ENCODE results near the gene BAD.

BAD gene

DNA sequence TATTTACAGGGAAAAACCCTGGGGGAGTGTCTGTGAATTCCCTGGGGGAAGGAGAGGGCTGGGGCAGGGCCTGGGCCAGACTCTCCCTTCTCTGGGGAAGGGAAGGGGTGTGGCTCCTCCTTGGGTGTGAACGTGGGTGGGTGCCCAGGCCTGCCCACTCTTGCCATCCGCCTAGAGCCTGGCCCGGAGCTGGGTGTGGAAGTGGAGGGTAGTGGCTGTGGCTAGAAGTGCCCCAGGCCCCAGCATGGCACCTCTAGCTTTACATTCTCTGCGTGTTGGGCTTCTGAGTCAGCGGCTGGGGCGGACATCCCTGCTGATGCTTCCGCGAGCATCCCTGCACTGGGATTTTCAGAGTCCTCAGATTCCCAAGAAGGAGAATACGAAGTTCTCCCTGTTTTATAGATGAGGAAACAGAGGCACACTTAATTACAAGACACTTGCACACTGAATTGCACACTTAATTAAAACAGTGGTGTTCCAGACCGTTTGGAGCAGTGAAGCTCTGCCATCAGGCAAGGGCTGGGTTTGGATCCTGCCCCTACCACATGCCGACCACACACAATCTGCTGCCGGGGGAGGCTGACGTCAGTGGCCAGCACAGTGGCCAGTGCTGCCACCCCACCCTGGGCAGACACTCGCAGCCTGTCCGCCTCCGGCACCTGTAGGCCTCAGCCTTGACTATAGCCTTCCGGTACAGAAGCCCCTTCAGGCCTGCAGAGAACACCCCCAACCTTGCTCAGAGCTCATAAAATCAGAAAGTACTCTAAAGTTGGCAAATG, 7.6 kb downstream of the BAD start:
- no peak for TF ChIP-seq EZH2phosphoT487 (IDR thresholded peaks at IDR 0.05; ENCODE audit: low read length)
- TF ChIP-seq EZH2 (optimal IDR thresholded peaks at IDR 0.05; ENCODE audit: low read depth, low read length): no peak
- TF ChIP-seq CTCF (IDR thresholded peaks at IDR 0.05; ENCODE audit: low read length): no peak
- H3K4me3 ChIP-seq (ENCODE audit: low read length): no peak overlapping the region
- peak; percentile 0 for DNase-seq
- no peaks in the 10 kb centered on the region for H3K9me3 ChIP-seq (replicated peaks; ENCODE audit: insufficient read depth, low read length)
- H4K20me1 ChIP-seq (ENCODE audit: insufficient read depth, low read length): no peaks in the 10 kb centered on the region
- no peaks in the 10 kb centered on the region for H3K9me2 ChIP-seq (replicated peaks; ENCODE audit: insufficient read depth, low read length)
- peaks cover 3% of the 10 kb centered on the region; the same call in 1 of the 2 replicates for H3K36me3 ChIP-seq (replicated peaks; ENCODE audit: insufficient read depth, low read length)
- H3K4me2 ChIP-seq (ENCODE audit: low read depth, low read length): no peak overlapping the region
- H3K27ac ChIP-seq (ENCODE audit: low read length): no peak overlapping the region
- no peaks in the 10 kb centered on the region for H3K27me3 ChIP-seq (replicated peaks; ENCODE audit: insufficient read depth, low read length)
- 0 out of 2 replicates have a peak, but pooled peaks cover 1% of the 10 kb centered on the region for H3K4me1 ChIP-seq (ENCODE audit: low read length)
- peaks cover 17% of the 10 kb centered on the region for H3K79me2 ChIP-seq (ENCODE audit: low read length)
- no peak overlapping the region for H3K9ac ChIP-seq (ENCODE audit: low read length)
- peaks cover 7% of the 10 kb centered on the region for H3F3A ChIP-seq (ENCODE audit: insufficient read depth, low read length)
- no peak overlapping the region for H2AFZ ChIP-seq (ENCODE audit: low read length)

GRCh38 chr11:64275841-64276240, 8.6 kb downstream of the BAD start:
- Histone ChIP-seq H3K27ac (ENCODE audit: low read length) (no peak overlapping the region), H3F3A (ENCODE audit: insufficient read depth, low read length) (peaks cover 13% of the 10 kb centered on the region), H2AFZ (ENCODE audit: low read length) (no peak overlapping the region), H3K27me3 (replicated peaks; ENCODE audit: insufficient read depth, low read length) (no peaks in the 10 kb centered on the region), H3K4me2 (ENCODE audit: low read depth, low read length) (no peak overlapping the region), H3K79me2 (ENCODE audit: low read length) (peaks cover 21% of the 10 kb centered on the region), H3K9me2 (replicated peaks; ENCODE audit: insufficient read depth, low read length) (no peaks in the 10 kb centered on the region), H3K4me3 (ENCODE audit: low read length) (no peak overlapping the region), H3K4me1 (ENCODE audit: low read length) (0 out of 2 replicates have a peak, but pooled peaks cover 5% of the 10 kb centered on the region), H3K9ac (ENCODE audit: low read length) (no peak overlapping the region), H4K20me1 (ENCODE audit: insufficient read depth, low read length) (no peaks in the 10 kb centered on the region), H3K36me3 (replicated peaks; ENCODE audit: insufficient read depth, low read length) (peaks cover 3% of the 10 kb centered on the region; the same call in 1 of the 2 replicates), H3K9me3 (replicated peaks; ENCODE audit: insufficient read depth, low read length) (no peaks in the 10 kb centered on the region)
- DNase-seq: no peak
- TF ChIP-seq CTCF (IDR thresholded peaks at IDR 0.05; ENCODE audit: low read length): no peak
- no peak for TF ChIP-seq EZH2 (optimal IDR thresholded peaks at IDR 0.05; ENCODE audit: low read depth, low read length)
- no peak for TF ChIP-seq EZH2phosphoT487 (IDR thresholded peaks at IDR 0.05; ENCODE audit: low read length)

DNA sequence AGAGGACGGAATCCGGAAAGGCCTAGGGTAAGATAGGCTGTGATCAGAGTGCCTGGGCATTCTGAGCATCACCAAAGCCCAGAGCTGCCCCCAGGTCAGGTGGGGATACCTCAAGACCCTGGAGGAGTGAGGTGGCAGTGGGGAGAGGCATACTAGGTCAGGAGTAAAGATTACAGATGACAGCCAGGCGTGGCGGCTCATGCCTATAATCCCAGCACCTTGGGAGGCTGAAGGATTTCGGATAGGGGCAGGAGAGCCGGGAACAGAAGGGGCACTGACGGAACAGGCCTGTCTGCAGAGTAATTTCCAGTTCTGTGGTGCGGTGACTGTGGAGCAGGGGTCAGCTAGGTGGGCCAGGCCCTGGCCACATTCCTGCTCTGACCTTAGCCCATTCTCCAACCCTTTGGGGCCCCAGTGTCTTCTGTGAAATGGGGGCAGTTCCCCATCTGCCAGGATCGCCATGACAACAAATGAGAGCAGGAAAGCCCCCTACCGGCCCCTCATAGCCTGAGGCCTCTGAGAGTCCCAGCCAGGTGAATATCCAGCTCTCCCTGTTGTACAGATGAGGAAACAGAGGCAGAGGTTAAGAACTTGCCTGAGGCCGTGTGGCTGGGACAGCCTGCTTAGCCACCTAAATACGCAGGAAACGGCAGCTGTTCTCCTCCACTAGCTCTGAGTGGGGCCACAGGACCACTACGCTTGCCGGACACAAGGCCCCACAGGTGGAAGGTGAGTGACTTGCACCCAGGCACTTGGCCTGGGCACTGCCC, 9.2 kb downstream of the BAD start:
- H3K4me2 ChIP-seq (ENCODE audit: low read depth, low read length): no peak overlapping the region
- no peaks in the 10 kb centered on the region for H3K9me3 ChIP-seq (replicated peaks; ENCODE audit: insufficient read depth, low read length)
- H3K4me1 ChIP-seq (ENCODE audit: low read length): 0 out of 2 replicates have a peak, but pooled peaks cover 5% of the 10 kb centered on the region
- H4K20me1 ChIP-seq (ENCODE audit: insufficient read depth, low read length): no peaks in the 10 kb centered on the region
- no peak overlapping the region for H3K27ac ChIP-seq (ENCODE audit: low read length)
- H3K9ac ChIP-seq (ENCODE audit: low read length): no peak overlapping the region
- no peak overlapping the region for H2AFZ ChIP-seq (ENCODE audit: low read length)
- peaks cover 18% of the 10 kb centered on the region for H3F3A ChIP-seq (ENCODE audit: insufficient read depth, low read length)
- TF ChIP-seq EZH2 (optimal IDR thresholded peaks at IDR 0.05; ENCODE audit: low read depth, low read length): no peak
- no peak for TF ChIP-seq EZH2phosphoT487 (IDR thresholded peaks at IDR 0.05; ENCODE audit: low read length)
- no peak for TF ChIP-seq CTCF (IDR thresholded peaks at IDR 0.05; ENCODE audit: low read length)
- no peak for DNase-seq
- no peak overlapping the region for H3K4me3 ChIP-seq (ENCODE audit: low read length)
- H3K79me2 ChIP-seq (ENCODE audit: low read length): peaks cover 21% of the 10 kb centered on the region
- H3K27me3 ChIP-seq (replicated peaks; ENCODE audit: insufficient read depth, low read length): no peaks in the 10 kb centered on the region
- H3K36me3 ChIP-seq (replicated peaks; ENCODE audit: insufficient read depth, low read length): peaks cover 3% of the 10 kb centered on the region; the same call in 1 of the 2 replicates
- no peaks in the 10 kb centered on the region for H3K9me2 ChIP-seq (replicated peaks; ENCODE audit: insufficient read depth, low read length)

Data from MM.1S (cell line).